Thyroid gland (tissue), 4 donors: ENCODE measurements around the gene RHBDF2.

Experiments
- POLR2A ChIP-seq, 2 donors: fragments of 450-650 bp; IDR thresholded peaks; one replicate each; pipeline ENCODE4 v1.6.1; 2017; ENCODE audit warnings: antibody characterized with exemption in 2 of 2, mild to moderate bottlenecking in 2 of 2, moderate library complexity in 1 of 2
- TF ChIP-seq, protein P1 (sequence below), 6 experiments: fragments of 200-600 bp in 3 of 6; fragments of 450-650 bp in 3 of 6; sonication (generic) in 3 of 6; IDR thresholded peaks; one replicate each; pipeline ENCODE4 v1.5.1; 2016 to 2019; ENCODE audit warnings: antibody characterized with exemption in 6 of 6, mild to moderate bottlenecking in 2 of 6, inconsistent platforms in 1 of 6, moderate library complexity in 1 of 6

- TF ChIP-seq POLR2A (IDR thresholded peaks at IDR 0.05): no peak
- TF ChIP-seq, protein P1, sequence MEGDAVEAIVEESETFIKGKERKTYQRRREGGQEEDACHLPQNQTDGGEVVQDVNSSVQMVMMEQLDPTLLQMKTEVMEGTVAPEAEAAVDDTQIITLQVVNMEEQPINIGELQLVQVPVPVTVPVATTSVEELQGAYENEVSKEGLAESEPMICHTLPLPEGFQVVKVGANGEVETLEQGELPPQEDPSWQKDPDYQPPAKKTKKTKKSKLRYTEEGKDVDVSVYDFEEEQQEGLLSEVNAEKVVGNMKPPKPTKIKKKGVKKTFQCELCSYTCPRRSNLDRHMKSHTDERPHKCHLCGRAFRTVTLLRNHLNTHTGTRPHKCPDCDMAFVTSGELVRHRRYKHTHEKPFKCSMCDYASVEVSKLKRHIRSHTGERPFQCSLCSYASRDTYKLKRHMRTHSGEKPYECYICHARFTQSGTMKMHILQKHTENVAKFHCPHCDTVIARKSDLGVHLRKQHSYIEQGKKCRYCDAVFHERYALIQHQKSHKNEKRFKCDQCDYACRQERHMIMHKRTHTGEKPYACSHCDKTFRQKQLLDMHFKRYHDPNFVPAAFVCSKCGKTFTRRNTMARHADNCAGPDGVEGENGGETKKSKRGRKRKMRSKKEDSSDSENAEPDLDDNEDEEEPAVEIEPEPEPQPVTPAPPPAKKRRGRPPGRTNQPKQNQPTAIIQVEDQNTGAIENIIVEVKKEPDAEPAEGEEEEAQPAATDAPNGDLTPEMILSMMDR (IDR thresholded peaks at IDR 0.05): no peak
These were observed 65.5 kb downstream of the RHBDF2 start for GRCh38 chr17:76435751-76436150.
